Activated gamma-delta T cell treated with anti-CD3 and anti-CD28 coated beads, Interleukin-2, amount 50 U/mL, for 16 hours (primary cell): ENCODE data around the gene FAM81A.
"Not testable (repeated sequence)": the region's sequence is repeated elsewhere in the genome, so short reads cannot be mapped to it uniquely, and the experiment has no call there.

ENCODE experiments used
- DNase-seq: peaks from one replicate; pipeline ENCODE4 v3.0.0-alpha.2; 2020; ENCODE audit warnings: low read depth

FAM81A gene

DNA sequence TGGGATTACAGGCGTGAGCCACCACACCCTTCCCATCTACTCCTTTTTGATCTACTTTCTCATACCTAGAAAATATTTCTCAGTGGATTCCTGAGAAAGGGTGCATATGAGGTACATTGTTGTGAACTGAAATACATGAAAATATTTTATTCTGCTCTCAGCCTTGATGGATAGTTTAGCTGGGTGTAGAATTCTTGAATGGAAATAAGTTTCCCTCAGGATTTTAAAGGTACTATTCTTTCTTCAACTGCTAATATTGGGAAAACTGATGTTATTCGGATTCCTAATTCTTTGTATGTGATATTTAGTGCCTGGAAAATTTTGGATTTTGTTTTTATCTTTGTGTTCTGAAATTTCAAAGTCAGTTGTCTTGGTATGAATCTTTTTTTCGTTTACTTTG lies 9.1 kb upstream of the FAM81A start:
- DNase-seq, result not testable (repeated sequence)

DNA sequence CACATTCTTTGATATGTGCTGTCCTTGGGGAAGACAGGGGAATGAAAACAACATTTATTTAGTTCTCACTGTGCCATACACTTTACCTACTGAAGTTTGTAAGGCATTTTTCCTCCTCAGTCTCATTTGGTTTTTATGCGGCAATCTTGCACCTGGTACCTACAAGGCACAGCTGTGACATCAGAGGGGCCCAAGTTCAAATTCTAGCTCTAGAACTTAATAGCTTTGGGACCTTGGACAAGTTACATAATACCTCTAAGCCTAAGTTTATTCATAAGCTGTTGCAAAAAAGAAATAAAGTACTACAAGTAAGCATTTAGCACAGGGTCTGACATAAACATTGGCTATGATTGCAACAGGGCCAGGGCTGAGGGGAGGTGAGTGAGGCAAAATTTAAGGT lies 5.6 kb upstream of the FAM81A start:
- no peak for DNase-seq

DNA sequence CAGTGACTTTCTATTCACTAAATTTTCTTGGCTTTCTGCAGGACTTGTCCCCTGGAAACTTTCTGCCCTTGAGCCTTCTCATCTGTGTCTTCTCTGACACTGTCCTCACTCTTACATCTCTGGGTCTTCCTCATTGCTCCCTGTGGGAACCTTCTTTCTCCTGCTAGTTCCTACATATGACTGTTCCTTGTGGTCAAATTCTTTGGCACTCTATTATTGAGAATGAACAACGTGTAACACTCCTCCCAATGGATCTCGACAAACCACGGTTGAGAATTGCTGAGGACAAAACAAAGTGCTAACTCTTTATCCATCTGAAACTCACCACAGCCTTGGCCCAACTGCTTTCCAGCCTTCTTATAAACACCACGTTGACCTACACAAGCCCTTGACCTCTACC lies 3.5 kb upstream of the FAM81A start:
- DNase-seq, result no peak

- DNase-seq, result no peak
Observed at GRCh38 chr15:59436774-59437141, 1.2 kb upstream of the FAM81A start.

DNA sequence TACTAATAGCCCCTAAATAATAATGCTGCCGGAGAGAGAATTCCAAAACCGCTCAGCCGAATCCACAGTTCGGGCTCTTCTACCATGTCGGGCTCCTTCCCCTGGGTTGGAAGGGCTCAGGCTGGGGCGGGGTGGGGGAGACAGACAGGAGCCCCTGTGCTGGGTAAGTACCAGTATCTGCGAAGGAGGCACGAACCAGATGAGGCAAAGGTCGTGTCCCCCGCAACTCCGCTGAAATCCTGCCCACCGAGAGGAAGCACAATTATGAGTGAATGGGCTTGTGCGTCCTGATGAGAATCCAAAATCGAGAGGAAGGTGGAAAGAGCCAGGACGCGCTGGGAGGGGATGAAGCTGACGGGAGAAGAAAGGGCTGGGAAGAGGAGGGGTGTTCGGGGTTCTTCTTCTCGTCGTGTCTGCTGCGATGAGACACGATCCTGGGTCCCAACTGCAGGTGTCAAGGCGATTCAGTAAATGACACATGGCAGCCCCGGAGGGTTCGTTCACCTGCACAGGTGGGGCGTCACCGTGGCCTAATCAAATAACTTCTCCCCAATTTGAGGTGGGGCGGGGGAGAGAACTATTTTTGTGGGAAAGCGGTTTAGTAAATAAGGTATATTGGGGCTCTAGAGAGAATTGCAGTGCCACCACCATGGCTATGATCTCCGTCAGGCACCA lies 707 bp upstream of the FAM81A start:
- DNase-seq, result no peak

DNA sequence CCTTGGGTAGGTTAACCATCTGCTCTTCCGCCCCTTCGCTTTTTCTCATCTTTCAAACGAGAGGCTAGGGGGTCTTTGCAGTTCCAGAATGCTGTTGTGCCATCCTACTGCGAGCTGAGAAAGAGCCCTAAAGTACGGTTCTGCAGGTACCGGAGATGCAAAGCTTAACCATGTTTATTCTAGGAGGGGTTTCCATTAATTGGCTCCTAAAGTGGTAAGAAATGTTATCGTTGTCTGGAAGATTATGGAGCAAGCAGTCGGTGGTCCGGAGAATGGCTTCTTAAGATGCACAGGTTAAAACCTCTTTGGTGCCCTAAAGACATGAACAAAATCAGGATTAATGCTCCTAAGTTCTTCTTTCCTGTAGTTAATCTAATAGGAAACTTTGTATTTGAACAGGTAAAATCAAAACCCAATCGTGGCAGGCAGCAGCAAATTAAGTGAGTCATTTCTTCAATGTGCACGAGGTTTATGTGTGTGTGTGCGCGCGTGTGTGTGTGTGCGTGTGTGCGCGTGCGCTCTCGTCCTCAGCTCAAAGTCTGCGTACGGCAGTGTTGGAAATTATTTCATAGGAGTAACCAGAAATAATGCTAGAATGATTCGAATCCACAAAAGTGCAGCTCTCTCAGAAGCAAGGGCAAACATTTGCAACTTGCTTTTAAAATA lies 772 bp downstream of the FAM81A start:
- DNase-seq, result no peak

- no peak for DNase-seq
Observed at GRCh38 chr15:59439576-59439975, 1.6 kb downstream of the FAM81A start.

DNA sequence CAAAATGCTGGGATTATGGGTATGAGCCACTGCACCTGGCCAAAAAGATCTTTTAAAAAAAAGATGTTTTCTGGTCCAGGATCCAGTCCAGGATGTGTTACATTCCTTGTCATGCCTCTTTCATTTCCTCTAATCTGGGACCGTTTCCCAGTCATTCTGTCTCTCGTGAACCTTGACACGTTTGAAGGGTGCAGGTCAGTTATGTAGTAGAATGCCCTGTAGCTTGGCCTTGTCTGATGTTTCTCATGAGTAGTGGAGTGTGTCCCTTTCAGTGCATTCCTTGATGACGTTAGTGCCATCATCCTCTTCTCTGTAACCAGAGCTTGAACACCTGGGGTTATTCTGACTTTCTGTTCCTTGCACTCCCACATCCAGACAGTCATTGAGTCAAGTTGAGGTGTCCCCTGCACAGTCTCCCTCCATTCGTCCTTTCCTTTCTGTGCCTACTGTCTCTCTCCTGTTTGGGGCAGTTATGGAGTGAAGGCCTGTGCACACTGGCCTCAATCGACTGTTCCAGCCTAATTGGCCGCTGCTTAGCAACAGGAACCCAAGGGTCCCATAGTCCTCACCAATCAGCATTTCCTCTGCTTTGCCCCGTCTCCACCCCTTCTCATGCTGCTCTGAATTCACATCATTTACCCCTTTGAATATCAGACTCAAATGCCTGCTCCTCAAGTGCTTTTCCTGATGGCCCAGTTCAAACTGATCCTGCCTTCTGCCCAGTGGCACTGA lies 5.5 kb downstream of the FAM81A start:
- DNase-seq, result no peak

GRCh38 chr15:59444081-59444835 lies 6.3 kb downstream of the FAM81A start:
- no peak for DNase-seq

DNA sequence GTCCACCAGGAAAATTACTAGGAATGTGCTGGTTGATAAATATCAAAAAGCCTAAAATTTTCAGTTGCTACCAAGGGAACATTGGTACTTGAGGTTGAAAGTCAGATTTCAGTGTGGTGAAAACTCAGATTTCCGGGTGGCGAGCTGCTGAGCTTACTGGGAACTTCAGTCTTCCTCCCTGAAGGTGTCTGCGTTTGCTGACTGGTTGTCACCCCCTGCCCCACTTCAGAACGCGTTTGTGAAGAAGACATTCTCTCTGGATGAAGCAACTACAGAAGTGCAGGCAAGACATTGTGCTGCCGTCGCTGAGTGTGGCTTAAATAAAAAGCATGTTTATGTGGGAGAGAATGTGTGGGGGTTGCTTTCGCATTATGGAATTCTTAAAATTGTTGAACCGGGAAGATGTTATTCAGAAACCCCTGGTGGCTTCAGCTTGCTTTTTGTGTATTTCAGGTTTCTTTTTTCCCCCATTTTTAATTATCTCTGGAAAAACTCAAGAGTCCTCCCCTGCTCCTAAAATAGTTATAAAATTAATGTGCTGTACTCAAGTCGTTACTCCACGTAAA lies 7.1 kb downstream of the FAM81A start:
- no peak for DNase-seq

- DNase-seq, result no peak
Observed at GRCh38 chr15:59446232-59446957, 8.4 kb downstream of the FAM81A start.

DNA sequence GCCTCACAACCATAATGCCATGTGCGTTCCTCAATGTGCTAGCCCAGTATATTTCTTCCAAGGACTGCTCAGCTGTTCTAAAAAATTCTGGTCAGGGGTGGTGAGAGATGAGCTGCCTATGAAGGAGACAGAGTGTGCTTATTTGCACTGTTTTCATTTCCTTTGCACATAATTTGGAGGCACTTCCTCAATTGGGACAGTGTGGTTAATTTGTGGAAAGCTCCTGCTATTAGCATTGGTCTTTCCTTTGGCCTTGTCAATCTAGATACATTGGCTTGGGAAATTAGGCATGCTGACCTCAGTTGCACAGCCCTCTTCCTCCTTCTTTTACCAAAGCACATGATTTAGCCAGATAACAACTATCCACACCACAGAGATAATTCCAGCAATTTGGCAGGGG lies 9.4 kb downstream of the FAM81A start:
- DNase-seq, result no peak

DNA sequence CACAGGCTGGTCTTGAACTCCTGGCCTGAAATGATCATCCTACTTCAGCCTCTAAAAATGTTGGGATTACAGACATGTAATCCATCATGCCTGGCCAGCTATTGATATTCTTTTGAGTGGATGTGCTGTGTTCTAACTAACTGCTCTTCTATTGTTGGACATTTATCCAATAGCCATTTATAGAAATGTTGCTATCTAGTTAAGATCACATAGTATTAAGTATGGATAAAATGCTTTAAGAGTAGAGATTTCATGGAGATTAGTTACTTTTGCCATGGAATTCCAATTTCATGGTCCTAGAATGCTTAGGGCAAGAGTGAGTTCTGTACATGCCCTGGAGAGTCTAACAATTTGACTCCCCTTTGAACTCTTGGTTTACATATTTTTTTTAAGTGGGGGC lies 10.9 kb downstream of the FAM81A start:
- no peak for DNase-seq

- DNase-seq, result no peak
Observed at GRCh38 chr15:59453474-59454215, 15.7 kb downstream of the FAM81A start.

DNA sequence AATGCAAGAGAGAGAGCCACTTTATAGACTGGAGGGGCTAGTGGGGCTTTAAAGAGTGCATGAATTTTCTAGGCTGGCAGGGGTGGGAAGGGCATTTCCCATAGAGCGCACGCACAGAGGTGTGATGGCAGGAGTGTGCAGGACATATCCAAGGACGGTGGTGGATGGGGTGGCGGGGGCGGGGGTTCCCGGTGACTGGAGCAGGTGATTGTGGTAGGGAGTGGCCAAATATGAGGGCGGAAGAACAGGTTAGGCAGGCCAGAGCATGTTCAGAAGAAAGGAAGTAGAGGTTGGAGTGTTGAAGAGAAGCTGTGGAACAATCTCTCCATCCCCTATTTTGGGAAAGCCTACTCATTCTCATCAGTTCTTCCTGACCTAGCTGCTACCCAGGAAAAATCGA lies 18.1 kb downstream of the FAM81A start:
- no peak for DNase-seq

DNA sequence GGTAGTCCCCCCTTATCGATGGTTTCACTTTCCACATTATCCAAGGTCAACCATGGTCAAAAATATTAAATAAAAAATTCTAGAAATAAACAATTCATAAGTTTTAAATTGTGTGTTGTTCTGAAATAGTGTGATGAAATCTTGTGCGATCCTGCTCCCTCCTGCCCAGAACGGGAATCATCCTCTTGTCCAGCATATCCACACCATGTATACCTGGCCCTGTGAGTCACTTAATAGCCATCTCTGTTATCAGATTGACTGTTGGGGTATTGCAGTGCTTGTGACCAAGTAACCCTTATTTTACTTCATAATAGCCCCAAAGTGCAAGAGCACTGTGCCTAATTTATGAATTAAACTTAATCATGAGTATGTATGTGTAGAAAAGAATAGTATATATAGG lies 19.1 kb downstream of the FAM81A start:
- no peak for DNase-seq

DNA sequence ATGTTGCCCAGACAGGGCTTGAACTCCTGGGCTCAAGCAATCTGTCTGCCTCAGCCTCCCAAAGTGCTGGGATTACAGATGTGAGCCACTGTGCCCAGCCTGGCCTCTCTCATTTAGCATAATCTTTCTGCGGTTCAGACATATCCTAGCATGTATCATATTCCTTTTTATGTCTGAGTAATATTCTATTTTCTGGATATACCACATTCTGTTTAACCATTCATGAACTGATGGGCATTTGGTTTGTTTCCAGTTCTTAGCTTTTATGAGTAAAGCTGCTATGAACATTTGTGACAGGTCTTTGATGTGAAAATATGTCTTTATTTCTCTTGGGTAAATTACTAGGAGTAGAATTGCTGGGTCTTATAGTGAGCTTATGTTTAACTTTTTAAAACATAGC lies 23.5 kb downstream of the FAM81A start:
- no peak for DNase-seq

- no peak for DNase-seq
Observed at GRCh38 chr15:59473226-59473625, 35.2 kb downstream of the FAM81A start.

- DNase-seq, result not testable (repeated sequence)
Observed at GRCh38 chr15:59475161-59475560, 37.2 kb downstream of the FAM81A start.

DNA sequence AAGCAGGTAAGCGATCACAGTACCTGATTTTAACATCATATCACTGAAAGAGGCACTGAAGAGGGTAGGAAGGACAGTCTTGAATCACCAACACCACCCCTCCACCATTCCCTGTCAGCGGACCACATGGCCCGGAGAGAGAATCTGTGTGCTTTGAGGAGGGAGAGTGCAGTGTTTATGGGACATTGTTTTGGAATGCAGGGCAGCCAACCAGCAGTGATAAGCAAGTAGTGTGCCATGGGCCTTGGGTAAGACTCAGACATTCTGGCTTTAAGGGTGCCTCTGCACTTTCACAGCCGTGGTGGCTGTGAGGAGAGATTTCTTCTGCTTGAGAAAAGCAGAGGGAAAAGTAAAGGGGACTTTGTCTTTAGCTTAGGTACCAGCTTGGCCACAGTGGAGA lies 46.4 kb downstream of the FAM81A start:
- DNase-seq, result no peak

- DNase-seq, result no peak
Observed at GRCh38 chr15:59485036-59485435, 47.0 kb downstream of the FAM81A start.
